Astrocyte (in vitro differentiated cells and primary cell): Measurements from ENCODE around the gene HMGN3. TPM values are rescaled to one million over a fixed set of nuclear protein-coding genes. Genes with fewer than 3 reads are reported as not detected.

Experiments
- DNase-seq: peaks from one replicate; pipeline ENCODE4 v3.0.0-alpha.2; 2010; ENCODE audit warnings: low read depth
- FAIRE-seq: peaks from 2 replicates; lab custom pipeline; 2011; peaks lifted over from hg19 to GRCh38; lab: Jason Lieb, UNC
- H2AFZ ChIP-seq: 2 replicates; pipeline ENCODE4 v1.6.0; 2012; ENCODE audit warnings: low read depth, low read length, inconsistent platforms
- H3K27ac ChIP-seq: 2 replicates; pipeline ENCODE4 v1.5.1; 2011; ENCODE audit warnings: low read depth, low read length, inconsistent platforms
- H3K27me3 ChIP-seq: 2 replicates; pipeline ENCODE4 v1.6.0; 2011; ENCODE audit warnings: low read length, inconsistent platforms; ENCODE audit not compliant: insufficient read depth
- H3K36me3 ChIP-seq: 2 replicates; pipeline ENCODE4 v1.5.1; 2011; ENCODE audit warnings: low read length, inconsistent platforms; ENCODE audit not compliant: insufficient read depth
- H3K4me1 ChIP-seq: 2 replicates; pipeline ENCODE4 v1.5.1; 2011; ENCODE audit warnings: low read length, inconsistent platforms; ENCODE audit not compliant: insufficient read depth
- H3K4me2 ChIP-seq: 2 replicates; pipeline ENCODE4 v1.6.0; 2012; ENCODE audit warnings: low read length, inconsistent platforms
- H3K4me3 ChIP-seq: 2 replicates; pipeline ENCODE4 v1.5.1; 2011; ENCODE audit warnings: low read depth, mild to moderate bottlenecking, low read length, inconsistent platforms; ENCODE audit not compliant: insufficient read depth
- H3K79me2 ChIP-seq: 2 replicates; pipeline ENCODE4 v1.6.0; 2012; ENCODE audit warnings: mild to moderate bottlenecking, low read length, inconsistent platforms; ENCODE audit not compliant: insufficient read depth
- H3K9ac ChIP-seq: 2 replicates; pipeline ENCODE4 v1.6.0; 2012; ENCODE audit warnings: mild to moderate bottlenecking, low read length, inconsistent platforms
- H3K9me3 ChIP-seq: 2 replicates; pipeline ENCODE4 v1.5.1; 2012; ENCODE audit warnings: low read depth, mild to moderate bottlenecking, low read length, inconsistent platforms; ENCODE audit not compliant: insufficient read depth
- H4K20me1 ChIP-seq: 2 replicates; pipeline ENCODE4 v1.6.0; 2012; ENCODE audit warnings: low read length, inconsistent platforms; ENCODE audit not compliant: insufficient read depth
- H3K27ac Mint-ChIP-seq: one replicate; pipeline ENCODE4 v1.8.0; 2021; ENCODE audit warnings: mild to moderate bottlenecking, mixed read lengths; ENCODE audit not compliant: unreplicated experiment
- H3K27me3 Mint-ChIP-seq: one replicate; pipeline ENCODE4 v1.8.0; 2021; ENCODE audit warnings: low read depth, mixed read lengths; ENCODE audit not compliant: unreplicated experiment
- H3K36me3 Mint-ChIP-seq: one replicate; pipeline ENCODE4 v1.8.0; 2021; ENCODE audit warnings: low read depth, mixed read lengths; ENCODE audit not compliant: unreplicated experiment
- H3K4me1 Mint-ChIP-seq: one replicate; pipeline ENCODE4 v1.8.0; 2021; ENCODE audit warnings: low read depth, mixed read lengths; ENCODE audit not compliant: unreplicated experiment
- H3K4me3 Mint-ChIP-seq: one replicate; pipeline ENCODE4 v1.8.0; 2021; ENCODE audit warnings: mild to moderate bottlenecking, moderate library complexity, mixed read lengths; ENCODE audit not compliant: unreplicated experiment
- H3K9me3 Mint-ChIP-seq: one replicate; pipeline ENCODE4 v1.8.0; 2021; ENCODE audit warnings: mild to moderate bottlenecking, mixed read lengths; ENCODE audit not compliant: unreplicated experiment
- CTCF ChIP-seq: IDR thresholded peaks from 2 replicates; pipeline ENCODE4 v1.5.1; 2011; ENCODE audit warnings: low read depth, mild to moderate bottlenecking, inconsistent platforms, low read length, moderate library complexity; ENCODE audit not compliant: insufficient read depth
- EZH2 ChIP-seq: IDR thresholded peaks from 2 replicates; pipeline ENCODE4 v1.6.1; 2012; ENCODE audit warnings: mild to moderate bottlenecking, low read length, inconsistent platforms; ENCODE audit not compliant: insufficient read depth
- total RNA-seq: library from RNA; stranded (reverse); gene quantifications from 2 replicates; pipeline ENCODE4 v1.2.1, GENCODE V29; 2021

Gene HMGN3
- total RNA-seq, 1 donor from 2014 or later: 71.5 TPM

GRCh38 chr6:79188885-79189480 is 45.5 kb downstream of the HMGN3 start:
- no peak overlapping the region for H3K9ac ChIP-seq
- no peak for TF ChIP-seq CTCF
- H4K20me1 ChIP-seq: no peaks in the 10 kb centered on the region
- H2AFZ ChIP-seq: no peak overlapping the region
- no peaks in the 10 kb centered on the region for H3K27me3 ChIP-seq
- no peak overlapping the region for H3K27ac ChIP-seq
- Mint-ChIP-seq H3K4me3 (no peak overlapping the region), H3K9me3 (peaks cover 3% of the 10 kb centered on the region), H3K4me1 (no peaks in the 10 kb centered on the region), H3K27ac (no peak overlapping the region), H3K36me3 (peaks cover 5% of the 10 kb centered on the region), H3K27me3 (no peaks in the 10 kb centered on the region)
- no peak for DNase-seq
- H3K9me3 ChIP-seq: peaks cover 2% of the 10 kb centered on the region
- no peaks in the 10 kb centered on the region for H3K36me3 ChIP-seq
- H3K4me2 ChIP-seq: no peak overlapping the region
- FAIRE-seq: no peak
- H3K4me3 ChIP-seq: no peak overlapping the region
- no peaks in the 10 kb centered on the region for H3K79me2 ChIP-seq
- no peaks in the 10 kb centered on the region for H3K4me1 ChIP-seq

- Histone ChIP-seq H3K27me3 (no peaks in the 10 kb centered on the region), H3K9me3 (peaks cover 2% of the 10 kb centered on the region), H3K36me3 (no peaks in the 10 kb centered on the region), H3K4me3 (no peak overlapping the region), H3K27ac (no peak overlapping the region), H4K20me1 (no peaks in the 10 kb centered on the region), H3K79me2 (no peaks in the 10 kb centered on the region), H3K4me1 (no peaks in the 10 kb centered on the region), H3K9ac (no peak overlapping the region), H2AFZ (no peak overlapping the region), H3K4me2 (no peak overlapping the region)
- H3K27ac Mint-ChIP-seq: no peak overlapping the region
- no peak for TF ChIP-seq CTCF
- peaks cover 5% of the 10 kb centered on the region for H3K36me3 Mint-ChIP-seq
- H3K27me3 Mint-ChIP-seq: no peaks in the 10 kb centered on the region
- FAIRE-seq: no peak
- H3K4me3 Mint-ChIP-seq: no peak overlapping the region
- no peaks in the 10 kb centered on the region for H3K4me1 Mint-ChIP-seq
- H3K9me3 Mint-ChIP-seq: peaks cover 3% of the 10 kb centered on the region
- no peak for DNase-seq
Measured at GRCh38 chr6:79188107-79188506, 46.4 kb downstream of the HMGN3 start.

GRCh38 chr6:79186564-79186963 is 47.9 kb downstream of the HMGN3 start:
- H3K9me3 Mint-ChIP-seq: peaks cover 3% of the 10 kb centered on the region
- Histone ChIP-seq H3K36me3 (no peaks in the 10 kb centered on the region), H3K79me2 (no peaks in the 10 kb centered on the region), H3K4me3 (no peak overlapping the region), H3K4me1 (no peaks in the 10 kb centered on the region), H2AFZ (no peak overlapping the region), H3K9ac (no peak overlapping the region), H3K4me2 (no peak overlapping the region), H3K9me3 (peaks cover 2% of the 10 kb centered on the region), H3K27ac (no peak overlapping the region), H4K20me1 (no peaks in the 10 kb centered on the region), H3K27me3 (no peaks in the 10 kb centered on the region)
- H3K27ac Mint-ChIP-seq: no peak overlapping the region
- no peak overlapping the region for H3K4me3 Mint-ChIP-seq
- H3K27me3 Mint-ChIP-seq: no peaks in the 10 kb centered on the region
- no peak for DNase-seq
- no peak for TF ChIP-seq EZH2
- TF ChIP-seq CTCF: no peak
- no peak for FAIRE-seq
- no peaks in the 10 kb centered on the region for H3K4me1 Mint-ChIP-seq
- H3K36me3 Mint-ChIP-seq: no peaks in the 10 kb centered on the region
